Measurements from ENCODE around the gene TNFRSF6B. TPM values are rescaled to one million over a fixed set of nuclear protein-coding genes. Genes with fewer than 3 reads are reported as not detected.

TNFRSF6B gene
- total RNA-seq, 1 donor from 2014 or later: 2.8 TPM

GRCh38 chr20:63702751-63703470 is 6.5 kb downstream of the TNFRSF6B start:
- no peak overlapping the region for H3K27ac Mint-ChIP-seq (ENCODE audit: unreplicated experiment)
- no peaks in the 10 kb centered on the region for H3K27me3 Mint-ChIP-seq (ENCODE audit: low read depth, unreplicated experiment)
- peaks cover 8% of the 10 kb centered on the region for H3K36me3 Mint-ChIP-seq (ENCODE audit: low read depth, unreplicated experiment)
- Histone ChIP-seq H3K9ac (ENCODE audit: low read length) (no peak overlapping the region), H3K27me3 (ENCODE audit: insufficient read depth, low read length) (no peaks in the 10 kb centered on the region), H3K4me2 (ENCODE audit: low read length) (no peak overlapping the region), H3K4me3 (ENCODE audit: insufficient read depth, low read depth, low read length) (no peak overlapping the region), H4K20me1 (ENCODE audit: insufficient read depth, low read length) (peaks cover 16% of the 10 kb centered on the region), H3K27ac (ENCODE audit: low read depth, low read length) (no peak overlapping the region), H3K36me3 (ENCODE audit: insufficient read depth, low read length) (peaks cover 9% of the 10 kb centered on the region), H2AFZ (ENCODE audit: low read depth, low read length) (no peak overlapping the region), H3K79me2 (ENCODE audit: insufficient read depth, low read length) (peaks cover 48% of the 10 kb centered on the region), H3K9me3 (ENCODE audit: insufficient read depth, low read depth, low read length) (no peaks in the 10 kb centered on the region), H3K4me1 (ENCODE audit: insufficient read depth, low read length) (peaks cover 31% of the 10 kb centered on the region)
- TF ChIP-seq EZH2 (IDR thresholded peaks at IDR 0.05; ENCODE audit: insufficient read depth, low read length): no peak
- no peak for TF ChIP-seq CTCF (IDR thresholded peaks at IDR 0.05; ENCODE audit: insufficient read depth, low read depth, low read length)
- peaks cover 11% of the 10 kb centered on the region for H3K4me1 Mint-ChIP-seq (ENCODE audit: low read depth, unreplicated experiment)
- FAIRE-seq (no peak), DNase-seq (ENCODE audit: low read depth) (no peak)
- H3K4me3 Mint-ChIP-seq (ENCODE audit: unreplicated experiment): no peak overlapping the region
- no peaks in the 10 kb centered on the region for H3K9me3 Mint-ChIP-seq (ENCODE audit: unreplicated experiment)

GRCh38 chr20:63703471-63703975 is 7.1 kb downstream of the TNFRSF6B start:
- Histone ChIP-seq H3K27ac (ENCODE audit: low read depth, low read length) (no peak overlapping the region), H3K36me3 (ENCODE audit: insufficient read depth, low read length) (peaks cover 9% of the 10 kb centered on the region), H2AFZ (ENCODE audit: low read depth, low read length) (no peak overlapping the region), H3K27me3 (ENCODE audit: insufficient read depth, low read length) (no peaks in the 10 kb centered on the region), H3K4me1 (ENCODE audit: insufficient read depth, low read length) (peaks cover 26% of the 10 kb centered on the region), H3K9ac (ENCODE audit: low read length) (no peak overlapping the region), H3K4me2 (ENCODE audit: low read length) (no peak overlapping the region), H3K79me2 (ENCODE audit: insufficient read depth, low read length) (peaks cover 54% of the 10 kb centered on the region), H4K20me1 (ENCODE audit: insufficient read depth, low read length) (peaks cover 19% of the 10 kb centered on the region), H3K4me3 (ENCODE audit: insufficient read depth, low read depth, low read length) (no peak overlapping the region), H3K9me3 (ENCODE audit: insufficient read depth, low read depth, low read length) (no peaks in the 10 kb centered on the region)
- no peak for FAIRE-seq
- Mint-ChIP-seq H3K9me3 (ENCODE audit: unreplicated experiment) (no peaks in the 10 kb centered on the region), H3K4me1 (ENCODE audit: low read depth, unreplicated experiment) (peaks cover 9% of the 10 kb centered on the region), H3K36me3 (ENCODE audit: low read depth, unreplicated experiment) (peaks cover 8% of the 10 kb centered on the region), H3K27me3 (ENCODE audit: low read depth, unreplicated experiment) (no peaks in the 10 kb centered on the region), H3K4me3 (ENCODE audit: unreplicated experiment) (no peak overlapping the region), H3K27ac (ENCODE audit: unreplicated experiment) (no peak overlapping the region)
- TF ChIP-seq EZH2 (IDR thresholded peaks at IDR 0.05; ENCODE audit: insufficient read depth, low read length) (no peak), CTCF (IDR thresholded peaks at IDR 0.05; ENCODE audit: insufficient read depth, low read depth, low read length) (no peak)
- no peak for DNase-seq (ENCODE audit: low read depth)

All from astrocyte (in vitro differentiated cells and primary cell).